Liver (tissue), 9 donors: ENCODE measurements around the gene AGO1. TPM values are rescaled to one million over a fixed set of nuclear protein-coding genes. Genes with fewer than 3 reads are reported as not detected.

Experiments used
- DNase-seq: peaks from one replicate; pipeline ENCODE4 v3.0.0-alpha.2; 2017; ENCODE audit warnings: low spot score
- H3K27ac ChIP-seq, 2 donors: one replicate each; pipeline ENCODE4 v1.7.0; 2013; ENCODE audit warnings: inconsistent platforms in 2 of 2, low read length in 2 of 2, control low read depth in 1 of 2, low read depth in 1 of 2, mild to moderate bottlenecking in 1 of 2
- H3K27me3 ChIP-seq, 4 donors: one replicate each; pipeline versions ENCODE4 v1.6.1 to v1.7.0; 2013; ENCODE audit warnings: low read length in 3 of 4, inconsistent platforms in 1 of 4, mild to moderate bottlenecking in 1 of 4, moderate library complexity in 1 of 4; ENCODE audit not compliant: control insufficient read depth in 4 of 4, insufficient read depth in 4 of 4
- H3K36me3 ChIP-seq, 4 donors: one replicate each; pipeline versions ENCODE4 v1.6.1 to v1.7.0; 2013; ENCODE audit warnings: low read length in 3 of 4, mild to moderate bottlenecking in 3 of 4, low read depth in 1 of 4, moderate library complexity in 1 of 4; ENCODE audit not compliant: control insufficient read depth in 4 of 4, insufficient read depth in 3 of 4
- H3K4me1 ChIP-seq, 4 donors: one replicate each; pipeline versions ENCODE4 v1.6.1 to v1.7.0; 2013; ENCODE audit warnings: low read length in 3 of 4, mild to moderate bottlenecking in 3 of 4, moderate library complexity in 1 of 4; ENCODE audit not compliant: control insufficient read depth in 4 of 4, insufficient read depth in 4 of 4
- H3K4me3 ChIP-seq, 3 donors: one replicate each; pipeline versions ENCODE4 v1.6.1 to v1.7.0; 2013; ENCODE audit warnings: low read length in 3 of 3, control low read depth in 1 of 3, low read depth in 1 of 3, mild to moderate bottlenecking in 1 of 3
- H3K9ac ChIP-seq, 2 donors: one replicate each; pipeline ENCODE4 v1.7.0; 2013; ENCODE audit warnings: low read length in 2 of 2, mild to moderate bottlenecking in 2 of 2, moderate library complexity in 2 of 2, control low read depth in 1 of 2, low read depth in 1 of 2
- H3K9me3 ChIP-seq, 4 donors: one replicate each; pipeline versions ENCODE4 v1.6.1 to v1.7.0; 2013; ENCODE audit warnings: low read length in 3 of 4; ENCODE audit not compliant: control insufficient read depth in 4 of 4
- ATF3 ChIP-seq: IDR thresholded peaks from 2 replicates; pipeline ENCODE4 v1.6.1; 2016; ENCODE audit warnings: antibody characterized with exemption
- CTCF ChIP-seq: fragments of 150-350 bp; IDR thresholded peaks from 2 replicates; pipeline ENCODE4 v1.5.1; 2017; ENCODE audit warnings: improper control_type of control experiment, low read depth, low read length; ENCODE audit not compliant: missing input control
- EGR1 ChIP-seq, 2 donors: IDR thresholded peaks; 2 replicates each; pipeline ENCODE4 v1.6.1; 2016 to 2018; ENCODE audit warnings: antibody characterized with exemption in 2 of 2, low read depth in 2 of 2
- FOXA1 ChIP-seq: IDR thresholded peaks from 2 replicates; pipeline ENCODE4 v1.6.1; 2016; ENCODE audit warnings: antibody characterized with exemption
- FOXA2 ChIP-seq: IDR thresholded peaks from 2 replicates; pipeline ENCODE4 v1.6.1; 2016; ENCODE audit warnings: antibody characterized with exemption
- HNF4G ChIP-seq: IDR thresholded peaks from 2 replicates; pipeline ENCODE4 v1.6.1; 2016; ENCODE audit warnings: antibody characterized with exemption
- JUND ChIP-seq, 2 donors: IDR thresholded peaks; 2 replicates each; pipeline ENCODE4 v1.6.1; 2016; ENCODE audit warnings: antibody characterized with exemption in 2 of 2
- MAX ChIP-seq: IDR thresholded peaks from 2 replicates; pipeline ENCODE4 v1.6.1; 2016; ENCODE audit warnings: antibody characterized with exemption
- RAD21 ChIP-seq, 2 donors: IDR thresholded peaks; 2 replicates each; pipeline ENCODE4 v1.6.1; 2016; ENCODE audit warnings: antibody characterized with exemption in 2 of 2, mild to moderate bottlenecking in 2 of 2
- REST ChIP-seq: IDR thresholded peaks from 2 replicates; pipeline ENCODE4 v1.6.1; 2016; ENCODE audit warnings: antibody characterized with exemption, mild to moderate bottlenecking
- SP1 ChIP-seq: IDR thresholded peaks from 2 replicates; pipeline ENCODE4 v1.6.1; 2018; ENCODE audit warnings: antibody characterized with exemption, mild to moderate bottlenecking
- TAF1 ChIP-seq: conservative IDR thresholded peaks from 2 replicates; pipeline ENCODE4 v1.6.1; 2016; ENCODE audit warnings: antibody characterized with exemption, mild to moderate bottlenecking
- ZBTB33 ChIP-seq: IDR thresholded peaks from 2 replicates; pipeline ENCODE4 v1.6.1; 2016; ENCODE audit warnings: antibody characterized with exemption
- WGBS: extraction: QIAGEN DNeasy Blood & Tissue Kit; methylation state at CpG from one replicate; pipeline ENCODE4 v1.1.7; 2013; 5-methylcytosine and 5-hydroxymethylcytosine counted together
- polyA plus RNA-seq, 2 donors: library from polyadenylated mRNA; stranded (reverse) in 1 of 2; unstranded in 1 of 2; fragments of 200-250 nt in 1 of 2; fragments of >200 nt in 1 of 2; fragmentation: Nextera tagmentation in 1 of 2; extraction: Ambion mirVana in 1 of 2; gene quantifications; one replicate each; pipeline versions ENCODE4 v1.2.1 to v1.2.3, GENCODE V29; 2013 to 2015
- total RNA-seq, 2 donors: library from RNA; depleted of rRNA; stranded (reverse); fragments of >200 nt; gene quantifications; one replicate each; pipeline ENCODE4 v1.2.3, GENCODE V29; 2014
- donor health status: healthy.
- donor health status: healthy.
- donor health status: healthy.
- donor health status: healthy.
- donor health status: healthy.

The AGO1 gene
- total and polyA plus RNA-seq, 4 donors: 1.5 to 11.3 (median 4.9) TPM

- no peak for TF ChIP-seq MAX
- no peak for TF ChIP-seq JUND (IDR thresholded peaks at IDR 0.05)
- TF ChIP-seq RAD21 (IDR thresholded peaks at IDR 0.05): no peak
- TF ChIP-seq EGR1 (IDR thresholded peaks at IDR 0.05; ENCODE audit: low read depth in 2 of 2): no peak
- no peak for TF ChIP-seq TAF1
- no peak for TF ChIP-seq ATF3
- TF ChIP-seq ZBTB33: no peak
- no peak for TF ChIP-seq HNF4G
- TF ChIP-seq SP1: no peak
- no peak for TF ChIP-seq CTCF
- TF ChIP-seq FOXA1: no peak
- no peak for DNase-seq
- Histone ChIP-seq H3K4me1 (peaks cover 3 to 14% (median 9%) of the 10 kb centered on the region in 4 donors), H3K27me3 (no peaks in the 10 kb centered on the region), H3K36me3 (peaks cover 9 to 35% (median 23%) of the 10 kb centered on the region in 4 donors), H3K4me3 (no peak overlapping the region), H3K9me3 (no peaks in the 10 kb centered on the region), H3K9ac (no peak overlapping the region), H3K27ac (no peak overlapping the region)
- WGBS: 96% methylated on average over 1 of the region's 1 CpG
These were observed 46.3 kb upstream of the AGO1 start for GRCh38 chr1:35836734-35837133.

GRCh38 chr1:35838693-35839245, 44.2 kb upstream of the AGO1 start:
- 95% methylated on average over 8 of the region's 8 CpGs for WGBS
- no peak overlapping the region for H3K4me3 ChIP-seq
- no peaks in the 10 kb centered on the region for H3K27me3 ChIP-seq
- no peak for DNase-seq
- H3K27ac ChIP-seq: no peak overlapping the region
- peaks cover 3 to 9% (median 7%) of the 10 kb centered on the region in 4 donors for H3K4me1 ChIP-seq
- H3K9me3 ChIP-seq: no peaks in the 10 kb centered on the region
- TF ChIP-seq FOXA2 (no peak), REST (no peak)
- H3K9ac ChIP-seq: no peak overlapping the region
- peaks cover 12 to 35% (median 21%) of the 10 kb centered on the region in 4 donors for H3K36me3 ChIP-seq
